A549 (cell line): Measurements from ENCODE around the gene DIPK2A. TPM values are rescaled to one million over a fixed set of nuclear protein-coding genes. Genes with fewer than 3 reads are reported as not detected.

Experiments used
- ATAC-seq, 2 experiments: fragments of 200-7000 bp in 1 of 2; fragments of >200 bp in 1 of 2; cut with Nextera tagmentation in 1 of 2; cut with Tn5 transposase in 1 of 2; 3 replicates each; pipeline versions ENCODE4 v1.8.0 to v1.9.1; 2018 to 2020; ENCODE audit warnings: mild to moderate bottlenecking in 1 of 2, moderate library complexity in 1 of 2
- CTCF ChIA-PET: fragments of 300-600 bp; sonication (Branson Sonifier 250); formaldehyde crosslinking; extraction: SDS; loops from one replicate; lab custom pipeline; 2021; ENCODE audit warnings: antibody characterized with exemption, inconsistent platforms; lab: Yijun Ruan, JAX
- POLR2A ChIA-PET: fragments of 350-600 bp; formaldehyde crosslinking; extraction: SDS; loops from one replicate; lab custom pipeline; 2021; ENCODE audit warnings: antibody characterized with exemption, inconsistent platforms; lab: Yijun Ruan, JAX
- DNase-seq, 2 experiments: peaks; one replicate each; pipeline versions ENCODE4 v3.0.0 to v3.0.0-alpha.2; 2011 to 2016; ENCODE audit warnings: low read depth in 1 of 2, low spot score in 1 of 2
- FAIRE-seq: peaks from 2 replicates; lab custom pipeline; 2011; peaks lifted over from hg19 to GRCh38; lab: Jason Lieb, UNC
- H3K27ac ChIP-seq, 2 experiments: fragments of >200 bp; sonication (Bioruptor Twin); formaldehyde crosslinking; 3 replicates each; pipeline ENCODE4 v1.5.1; 2016 to 2017
- H3K4me1 ChIP-seq: fragments of >200 bp; sonication (Bioruptor Twin); formaldehyde crosslinking; 3 replicates; pipeline ENCODE4 v1.6.1; 2016
- H3K4me2 ChIP-seq: fragments of >200 bp; sonication (Bioruptor Twin); formaldehyde crosslinking; 3 replicates; pipeline ENCODE4 v1.6.1; 2016
- H3K4me3 ChIP-seq: fragments of >200 bp; sonication (Bioruptor Twin); formaldehyde crosslinking; 3 replicates; pipeline ENCODE4 v1.5.1; 2016
- H3K9me3 ChIP-seq: fragments of >200 bp; sonication (Bioruptor Twin); formaldehyde crosslinking; 3 replicates; pipeline ENCODE4 v1.6.1; 2016
- BCL3 ChIP-seq: fragments of >200 bp; sonication (Bioruptor Twin); formaldehyde crosslinking; IDR thresholded peaks from 3 replicates; pipeline ENCODE4 v1.6.1; 2016
- BHLHE40 ChIP-seq: IDR thresholded peaks from 2 replicates; pipeline ENCODE4 v1.6.1; 2012; ENCODE audit warnings: low read depth, low read length, inconsistent platforms
- CBX8 ChIP-seq: fragments of 200-600 bp; sonication (generic); IDR thresholded peaks from 2 replicates; pipeline ENCODE4 v1.6.1; 2016
- CEBPB ChIP-seq, 2 experiments: fragments of >200 bp in 1 of 2; sonication (Bioruptor Twin) in 1 of 2; formaldehyde crosslinking in 1 of 2; IDR thresholded peaks; 2 replicates each; pipeline ENCODE4 v1.6.1; 2012 to 2016
- CHD2 ChIP-seq: fragments of 150-350 bp; IDR thresholded peaks from 2 replicates; pipeline ENCODE4 v1.6.1; 2014; ENCODE audit warnings: low read length; ENCODE audit not compliant: partially characterized antibody
- CHD4 ChIP-seq: fragments of 200-600 bp; sonication (generic); IDR thresholded peaks from 2 replicates; pipeline ENCODE4 v1.6.1; 2016; ENCODE audit warnings: antibody characterized with exemption, mild to moderate bottlenecking, borderline replicate concordance
- FOSB ChIP-seq: fragments of 250-450 bp; sonication (Bioruptor Pico); IDR thresholded peaks from 2 replicates; pipeline ENCODE4 v1.5.0; 2020; ENCODE audit warnings: mild to moderate bottlenecking, moderate library complexity
- GATA3 ChIP-seq: IDR thresholded peaks from 2 replicates; pipeline ENCODE4 v1.6.1; 2012; ENCODE audit warnings: borderline replicate concordance
- JUN ChIP-seq, 2 experiments: fragments of >200 bp; sonication (Bioruptor Twin); formaldehyde crosslinking; IDR thresholded peaks; 2 replicates in 1 of 2; 3 replicates in 1 of 2; pipeline ENCODE4 v1.6.1; 2016 to 2017
- NPAS2 ChIP-seq: fragments of 250-450 bp; sonication (Bioruptor Pico); IDR thresholded peaks from 2 replicates; pipeline ENCODE4 v1.8.0; 2022; ENCODE audit warnings: mild to moderate bottlenecking, moderate library complexity, borderline replicate concordance
- PHF8 ChIP-seq: fragments of 200-600 bp; sonication (generic); IDR thresholded peaks from 2 replicates; pipeline ENCODE4 v1.6.1; 2016; ENCODE audit warnings: low read depth, mild to moderate bottlenecking, antibody characterized with exemption, moderate library complexity, borderline replicate concordance
- POLR2A ChIP-seq: IDR thresholded peaks from 2 replicates; pipeline ENCODE4 v1.6.1; 2012; ENCODE audit warnings: mild to moderate bottlenecking, low read length
- POLR2AphosphoS2 ChIP-seq: conservative IDR thresholded peaks from 2 replicates; pipeline ENCODE4 v1.6.1; 2012; ENCODE audit warnings: low read length, improper control_type of control experiment, inconsistent platforms
- RAD21 ChIP-seq, 2 experiments: fragments of >200 bp in 1 of 2; sonication (Bioruptor Twin) in 1 of 2; formaldehyde crosslinking in 1 of 2; IDR thresholded peaks in 1 of 2; conservative IDR thresholded peaks in 1 of 2; 2 replicates in 1 of 2; 3 replicates in 1 of 2; pipeline ENCODE4 v1.6.1; 2012 to 2018; ENCODE audit warnings: inconsistent platforms in 1 of 2
- REST ChIP-seq: fragments of 200-600 bp; sonication (generic); IDR thresholded peaks from 2 replicates; pipeline ENCODE4 v1.6.1; 2016; ENCODE audit warnings: antibody characterized with exemption, mild to moderate bottlenecking, moderate library complexity
- RFX5 ChIP-seq: fragments of 450-650 bp; IDR thresholded peaks from 2 replicates; pipeline ENCODE4 v1.7.1; 2014; ENCODE audit warnings: antibody characterized with exemption, mild to moderate bottlenecking, moderate library complexity
- RNF2 ChIP-seq: fragments of 200-600 bp; sonication (generic); IDR thresholded peaks from 2 replicates; pipeline ENCODE4 v1.6.1; 2016; ENCODE audit warnings: low read depth, mild to moderate bottlenecking, antibody characterized with exemption, moderate library complexity, borderline replicate concordance
- ZFP36 ChIP-seq: fragments of 450-650 bp; IDR thresholded peaks from 2 replicates; pipeline ENCODE4 v1.6.1; 2014; ENCODE audit warnings: borderline replicate concordance; ENCODE audit not compliant: partially characterized antibody
- WGBS: methylation state at CpG from one replicate; pipeline ENCODE4 v1.1.6; 2017; ENCODE audit errors: missing lambda C conversion rate; 5-methylcytosine and 5-hydroxymethylcytosine counted together
- polyA minus RNA-seq: library from RNA; depleted of rRNA, polyadenylated mRNA; stranded (reverse); fragments of >200 nt; gene quantifications from 2 replicates; pipeline ENCODE4 v1.2.3, GENCODE V29; 2011; rRNA and poly(A)+ RNA removed
- polyA plus RNA-seq, 4 experiments: library from polyadenylated mRNA; depleted of rRNA in 3 of 4; stranded (reverse); fragments of >200 nt; fragmentation: RNase III in 1 of 4; extraction: RNeasy Plus Mini Kit Qiagen cat#74134 plus additional on column Dnase treatment in 1 of 4; gene quantifications; 2 replicates in 3 of 4; 3 replicates in 1 of 4; pipeline ENCODE4 v1.2.3, GENCODE V29; 2011 to 2017

Gene DIPK2A
- polyA plus RNA-seq (2011; rRNA removed), result 9.8 and 11.9 TPM in 2 replicates
- 5.2 and 8.5 TPM in 2 replicates for polyA plus RNA-seq (2012; cell fraction: cytosol; rRNA removed)
- 4.3 and 11.7 TPM in 2 replicates for polyA plus RNA-seq (2012; cell fraction: nucleus; rRNA removed)
- 5.2 to 5.7 TPM (median 5.4 TPM) in 3 replicates for polyA plus RNA-seq (2017; fragmentation: RNase III; extraction: RNeasy Plus Mini Kit Qiagen cat#74134 plus additional on column Dnase treatment)
- polyA minus RNA-seq, result 11.3 and 11.5 TPM in 2 replicates

GRCh38 chr3:143971359-143972154 is at the start of gene DIPK2A:
TSS of gene DIPK2A (plus strand) at chr3:143971823. CDS start at chr3:143972333, 510 bp downstream.
- H3K4me3 ChIP-seq, result peak within 1 kb of the TSS; percentile 93
- ChIA-PET POLR2A (interaction anchor here (0.5 to 2.4 kb wide), 21 partner anchors 8 to 1796 kb away, joined by 3 to 17 read pairs (median 4); partner anchors contain the start of gene ATR), CTCF (interaction anchor here (0.9 to 2.2 kb wide), 6 partner anchors 8 to 83 kb away, joined by 3 to 11 read pairs (median 4); no protein-coding TSS in a partner anchor)
- H3K9me3 ChIP-seq, result no peaks in the 10 kb centered on the region
- peak; percentile 74 to 85 for ATAC-seq
- DNase-seq, result peak; percentile 85 to 95
- peak within 1 kb of the TSS; percentile 94 to 98 for H3K27ac ChIP-seq
- no peak for FAIRE-seq
- peaks cover 24% of the 10 kb centered on the region for H3K4me1 ChIP-seq
- peak; percentile 56 to 64; a peak in 4 of 5 replicates for TF ChIP-seq JUN (IDR thresholded peaks at IDR 0.05)
- peak; percentile 98 for TF ChIP-seq POLR2A
- TF ChIP-seq GATA3, result 0 out of 2 replicates have a peak, but pooled peaks have one; percentile 3
- TF ChIP-seq ZFP36, result peak; percentile 34
- no peak for TF ChIP-seq RFX5
- TF ChIP-seq CEBPB (IDR thresholded peaks at IDR 0.05), result peak in 1 of 2 experiments; percentile 16; a peak in 1 of 4 replicates
- TF ChIP-seq REST, result peak; percentile 62
- peak; percentile 59; the same call in 1 of the 2 replicates for TF ChIP-seq PHF8
- no peak for TF ChIP-seq CHD4
- 0 out of 2 replicates have a peak, but pooled peaks have one; percentile 8 for TF ChIP-seq RNF2
- TF ChIP-seq BCL3, result peak; percentile 57; the same call in 2 of the 3 replicates
- no peak for TF ChIP-seq RAD21 (conservative IDR thresholded peaks at IDR 0.05 in 1 of 2, IDR thresholded peaks at IDR 0.05 in 1 of 2)
- TF ChIP-seq CHD2, result peak; percentile 29
- H3K4me2 ChIP-seq, result peak within 1 kb of the TSS; percentile 85
- WGBS, result 3% methylated on average over 20 of the region's 71 CpGs

- DNase-seq, result no peak
- no peak for FAIRE-seq
- Histone ChIP-seq H3K4me3 (no peak overlapping the region), H3K27ac (no peak overlapping the region), H3K9me3 (no peaks in the 10 kb centered on the region), H3K4me1 (no peaks in the 10 kb centered on the region), H3K4me2 (no peak overlapping the region)
- TF ChIP-seq NPAS2 (CRISPR knock-in tag) (no peak), BHLHE40 (no peak), JUN (IDR thresholded peaks at IDR 0.05) (no peak), FOSB (CRISPR knock-in tag) (no peak), CBX8 (no peak), POLR2AphosphoS2 (no peak)
- ChIA-PET POLR2A (no interaction called here), CTCF (no interaction called here)
- no peak for ATAC-seq
- 22% methylated on average over 9 of the region's 9 CpGs for WGBS
Observed at GRCh38 chr3:143924522-143925285, 46.9 kb upstream of the DIPK2A start.
